Endothelial cell (in vitro differentiated cells): Measurements from ENCODE around the gene SPATA31C2. TPM values are rescaled to one million over a fixed set of nuclear protein-coding genes. Genes with fewer than 3 reads are reported as not detected.
"Not testable (repeated sequence)": the region's sequence is repeated elsewhere in the genome, so short reads cannot be mapped to it uniquely, and the experiment has no call there.

Experiments
- DNase-seq: peaks from one replicate; pipeline ENCODE4 v3.0.0; 2021; ENCODE audit warnings: low spot score
- H3K27ac Mint-ChIP-seq: one replicate; pipeline ENCODE4 v1.8.0; 2021; ENCODE audit warnings: mixed read lengths, inconsistent platforms; ENCODE audit not compliant: unreplicated experiment
- H3K27me3 Mint-ChIP-seq: one replicate; pipeline ENCODE4 v1.8.0; 2021; ENCODE audit warnings: mild to moderate bottlenecking, moderate library complexity, mixed read lengths, inconsistent platforms; ENCODE audit not compliant: unreplicated experiment
- H3K36me3 Mint-ChIP-seq: one replicate; pipeline ENCODE4 v1.8.0; 2021; ENCODE audit warnings: mild to moderate bottlenecking, low read depth, mixed read lengths, inconsistent platforms; ENCODE audit not compliant: unreplicated experiment
- H3K4me1 Mint-ChIP-seq: one replicate; pipeline ENCODE4 v1.8.0; 2021; ENCODE audit warnings: mild to moderate bottlenecking, mixed read lengths, inconsistent platforms; ENCODE audit not compliant: unreplicated experiment
- H3K4me3 Mint-ChIP-seq: one replicate; pipeline ENCODE4 v1.8.0; 2021; ENCODE audit warnings: mild to moderate bottlenecking, mixed read lengths, inconsistent platforms; ENCODE audit not compliant: unreplicated experiment
- H3K9me3 Mint-ChIP-seq: one replicate; pipeline ENCODE4 v1.8.0; 2021; ENCODE audit warnings: mixed read lengths, inconsistent platforms; ENCODE audit not compliant: unreplicated experiment
- CTCF ChIP-seq: fragments of 200-600 bp; sonication (generic); IDR thresholded peaks from one replicate; pipeline ENCODE4 v1.5.0; 2021; ENCODE audit warnings: antibody characterized with exemption; ENCODE audit not compliant: unreplicated experiment
- long read RNA-seq: library from polyadenylated mRNA; unstranded; transcript quantifications from one replicate; pipeline ENCODE4 v2.0.0, GENCODE V29; 2020; ENCODE audit not compliant: unreplicated experiment
- total RNA-seq: library from RNA; stranded (reverse); fragmentation: NEBNext Ultra II Directional; extraction: Animal tissue kit (Norgen Biotek cat#: 25700); gene quantifications from one replicate; pipeline ENCODE4 v1.2.1, GENCODE V29; 2021; ENCODE audit not compliant: unreplicated experiment

Gene SPATA31C2
- total RNA-seq: not detected
- long read RNA-seq: 0 reads

GRCh38 chr9:88138375-88138774 lies at the start of gene SPATA31C2:
SPATA31C2 (minus strand) TSS chr9:88138475; CDS start chr9:88138446, 29 bp downstream.
- not testable (repeated sequence) for H3K4me3 Mint-ChIP-seq, DNase-seq, H3K27ac Mint-ChIP-seq

GRCh38 chr9:88187631-88188030 lies 49.4 kb upstream of the SPATA31C2 start:
- no peaks in the 10 kb centered on the region for H3K4me1 Mint-ChIP-seq
- no peaks in the 10 kb centered on the region for H3K9me3 Mint-ChIP-seq
- no peak overlapping the region for H3K27ac Mint-ChIP-seq
- no peak for TF ChIP-seq CTCF
- no peak for DNase-seq
- no peak overlapping the region for H3K4me3 Mint-ChIP-seq
- no peaks in the 10 kb centered on the region for H3K36me3 Mint-ChIP-seq
- no peaks in the 10 kb centered on the region for H3K27me3 Mint-ChIP-seq

More at GRCh38 chr9:88138375-88138774, at the start of gene SPATA31C2:
- not testable (repeated sequence) for H3K27me3 Mint-ChIP-seq, H3K36me3 Mint-ChIP-seq, H3K9me3 Mint-ChIP-seq, H3K4me1 Mint-ChIP-seq

DNA sequence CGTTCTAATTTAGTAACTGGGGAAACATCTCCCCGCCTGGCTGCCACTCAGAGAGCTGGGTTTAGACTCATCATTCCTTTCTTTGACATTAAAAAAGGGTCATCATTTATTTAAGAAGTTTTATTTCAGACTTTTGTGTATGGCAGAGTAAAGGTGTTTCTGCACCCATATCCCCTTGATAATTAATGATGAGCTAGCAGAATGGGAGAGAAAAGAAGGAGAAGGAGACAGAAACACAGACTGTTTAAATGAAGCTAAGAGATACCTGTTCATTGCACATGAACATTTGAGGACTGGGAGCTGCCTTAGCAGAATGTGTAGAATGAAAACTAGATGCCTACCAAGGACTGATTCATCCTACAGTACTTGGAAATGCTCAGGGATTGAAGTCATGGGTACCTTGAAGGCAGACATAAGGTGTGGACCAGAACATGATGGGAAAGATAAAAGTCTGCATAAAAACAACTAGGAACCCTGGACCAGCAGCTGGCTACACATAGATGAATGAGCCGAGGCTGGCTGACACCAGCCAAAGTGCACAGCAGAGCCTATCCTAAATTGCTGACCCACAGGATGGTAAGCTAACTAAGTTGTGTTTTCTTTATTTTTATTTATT lies 48.3 kb upstream of the SPATA31C2 start:
- DNase-seq: no peak
- TF ChIP-seq CTCF: no peak
- Mint-ChIP-seq H3K27me3 (no peaks in the 10 kb centered on the region), H3K27ac (no peak overlapping the region), H3K4me3 (no peak overlapping the region), H3K36me3 (no peaks in the 10 kb centered on the region), H3K4me1 (no peaks in the 10 kb centered on the region), H3K9me3 (no peaks in the 10 kb centered on the region)

DNA sequence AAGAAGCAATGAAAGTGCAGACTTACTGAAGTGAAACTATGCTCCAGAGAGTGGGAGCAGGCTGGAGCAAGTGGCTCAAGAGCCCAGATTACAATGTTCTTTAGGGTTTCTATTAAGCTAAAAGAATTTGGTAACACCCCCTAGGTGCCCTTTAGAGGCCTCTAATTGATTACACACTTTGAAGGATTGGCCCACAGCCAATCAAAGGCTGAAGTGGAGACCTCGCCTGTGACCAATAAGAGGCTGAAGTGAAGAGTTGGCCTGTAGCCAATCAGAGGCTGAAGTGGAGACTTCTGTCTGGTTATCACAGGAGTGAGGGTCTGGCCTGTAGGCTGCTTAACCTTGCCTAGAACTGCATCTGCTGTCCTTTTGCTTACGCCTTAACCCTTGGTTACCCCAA lies 46.7 kb upstream of the SPATA31C2 start:
- Mint-ChIP-seq H3K4me3 (no peak overlapping the region), H3K36me3 (no peaks in the 10 kb centered on the region), H3K27me3 (no peaks in the 10 kb centered on the region), H3K9me3 (no peaks in the 10 kb centered on the region), H3K4me1 (no peaks in the 10 kb centered on the region), H3K27ac (no peak overlapping the region)
- no peak for DNase-seq
- TF ChIP-seq CTCF: no peak

DNA sequence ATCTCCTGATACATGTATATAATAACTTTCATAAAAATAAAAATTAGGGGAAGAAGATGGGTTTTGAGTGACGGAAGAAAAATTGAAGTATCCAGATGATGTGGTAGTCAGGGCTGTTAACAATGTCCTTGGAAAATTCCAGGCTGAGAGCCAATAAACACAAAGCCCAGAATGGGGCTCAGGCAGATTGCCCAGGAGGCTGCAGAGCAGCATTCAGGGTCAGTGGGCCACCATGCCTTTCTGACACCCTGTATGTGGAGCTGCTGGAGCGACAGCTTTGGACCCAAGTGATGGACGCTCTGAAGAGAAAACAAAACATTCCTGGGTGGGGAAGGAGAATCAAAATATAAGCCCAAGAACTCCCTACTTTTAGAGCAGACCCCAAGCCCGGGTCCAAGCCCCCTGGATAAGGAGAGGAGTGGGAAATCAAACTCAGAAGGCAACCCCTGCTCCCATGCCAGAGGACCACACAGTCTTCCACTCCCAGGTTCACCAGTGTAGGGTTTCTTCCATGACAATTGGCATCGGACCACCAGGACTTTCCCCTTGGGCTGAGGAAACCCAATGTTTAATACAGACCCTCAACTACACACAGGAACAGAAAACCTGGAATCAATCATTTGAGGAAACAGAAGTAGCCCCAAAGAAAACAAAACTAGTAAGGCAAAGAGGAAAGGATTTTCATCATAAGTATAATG lies 45.7 kb upstream of the SPATA31C2 start:
- no peak overlapping the region for H3K4me3 Mint-ChIP-seq
- H3K9me3 Mint-ChIP-seq: no peaks in the 10 kb centered on the region
- no peak overlapping the region for H3K27ac Mint-ChIP-seq
- no peaks in the 10 kb centered on the region for H3K27me3 Mint-ChIP-seq
- H3K36me3 Mint-ChIP-seq: no peaks in the 10 kb centered on the region
- TF ChIP-seq CTCF: no peak
- H3K4me1 Mint-ChIP-seq: no peaks in the 10 kb centered on the region
- DNase-seq: no peak
